ENCODE measurements around the gene TRAPPC5.
A peak's percentile ranks its signal among the peaks of the same experiment; 100 is the strongest.

Gene TRAPPC5

DNA sequence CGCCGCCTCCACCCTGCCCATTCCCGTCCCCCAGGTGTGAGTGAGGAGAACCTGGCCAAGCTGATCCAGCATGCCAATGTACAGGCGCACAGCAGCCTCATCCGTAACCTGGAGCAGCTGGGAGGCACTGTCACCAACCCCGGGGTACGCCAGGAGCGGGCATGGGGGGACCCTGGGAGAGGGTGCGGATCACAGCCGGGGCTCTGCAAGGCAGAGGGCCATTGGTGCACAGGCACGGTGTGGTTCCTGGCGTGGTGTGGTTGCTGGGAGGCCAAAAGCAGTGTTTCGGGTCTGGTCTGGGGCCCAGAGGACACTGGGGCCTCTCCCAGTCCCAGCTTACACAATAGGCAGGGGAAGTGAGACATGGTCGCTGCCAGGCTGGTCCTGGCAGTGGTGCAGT lies 35.5 kb upstream of the TRAPPC5 start:
- no peak for FAIRE-seq
- no peak for DNase-seq (ENCODE audit: extremely low spot score, insufficient read length, low read depth)

DNA sequence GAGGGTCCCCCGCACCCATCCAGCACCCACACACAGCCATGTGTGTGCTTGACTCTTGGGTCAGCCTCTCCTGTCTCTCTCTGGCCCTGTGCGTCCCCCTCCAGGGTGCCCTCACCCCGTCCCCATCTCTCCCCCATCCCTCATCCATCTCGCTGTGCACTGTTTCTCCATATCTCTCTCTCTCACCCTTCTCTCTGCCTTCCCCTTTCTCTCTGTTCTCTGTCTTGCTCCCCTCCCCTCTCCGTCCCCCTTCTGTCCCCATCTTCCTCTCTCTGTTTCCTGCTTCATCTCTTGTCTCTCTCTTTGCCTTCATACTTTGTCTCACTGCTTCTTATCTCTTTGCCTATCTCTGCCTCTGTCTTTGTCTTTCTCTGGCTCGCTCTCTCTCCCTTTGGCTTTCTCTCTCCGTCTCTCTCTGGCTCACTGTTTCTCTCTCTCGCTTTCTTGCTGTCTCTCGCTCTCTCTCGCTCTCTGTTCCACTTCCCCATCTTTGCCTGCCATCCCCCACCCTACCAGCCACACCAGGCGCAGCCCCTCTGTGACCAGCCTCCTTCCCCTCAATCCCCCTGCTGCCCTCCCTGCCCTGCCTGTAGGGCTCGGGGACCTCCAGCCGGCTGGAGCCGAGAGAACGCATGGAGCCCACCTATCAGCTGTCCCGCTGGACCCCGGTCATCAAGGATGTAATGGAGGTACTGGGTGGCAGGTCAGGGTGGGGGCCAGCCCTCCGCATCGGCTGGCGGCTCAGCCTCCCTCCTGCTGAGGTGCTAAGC lies 34.8 kb upstream of the TRAPPC5 start:
- FAIRE-seq (no peak), DNase-seq (ENCODE audit: extremely low spot score, insufficient read length, low read depth) (no peak)

DNA sequence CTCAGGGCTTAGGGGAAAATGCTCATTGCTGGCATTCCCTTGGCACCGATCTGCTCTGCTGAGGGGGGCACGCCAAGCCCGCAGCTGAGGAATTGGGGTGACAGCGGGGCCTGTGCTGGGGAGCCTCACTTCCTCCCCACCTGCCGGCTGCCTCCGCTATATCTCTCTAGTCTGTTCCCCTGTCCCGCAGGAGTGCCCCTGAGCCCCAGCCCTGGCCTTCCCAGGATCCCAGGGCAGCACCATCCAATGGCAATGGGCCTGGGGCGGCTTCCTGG lies 34.3 kb upstream of the TRAPPC5 start:
- DNase-seq (ENCODE audit: extremely low spot score, insufficient read length, low read depth) (no peak), FAIRE-seq (no peak)

DNA sequence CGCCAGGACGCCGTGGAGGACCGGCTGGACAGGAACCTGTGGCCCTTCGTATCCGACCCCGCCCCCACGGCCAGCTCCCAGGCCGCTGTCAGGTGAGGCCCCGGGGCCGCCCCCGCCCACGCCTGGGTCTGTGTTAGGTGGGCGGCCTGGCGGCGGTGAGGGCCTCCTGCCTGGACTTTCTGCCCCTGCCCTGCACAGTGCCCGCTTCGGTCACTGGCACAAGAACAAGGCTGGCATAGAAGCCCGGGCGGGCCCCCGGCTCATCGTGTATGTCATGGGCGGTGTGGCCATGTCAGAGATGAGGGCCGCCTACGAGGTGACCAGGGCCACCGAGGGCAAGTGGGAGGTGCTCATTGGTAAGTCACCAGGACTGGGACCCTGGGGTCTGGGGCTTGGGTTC lies 33.5 kb upstream of the TRAPPC5 start:
- FAIRE-seq (no peak), DNase-seq (ENCODE audit: extremely low spot score, insufficient read length, low read depth) (no peak)

DNA sequence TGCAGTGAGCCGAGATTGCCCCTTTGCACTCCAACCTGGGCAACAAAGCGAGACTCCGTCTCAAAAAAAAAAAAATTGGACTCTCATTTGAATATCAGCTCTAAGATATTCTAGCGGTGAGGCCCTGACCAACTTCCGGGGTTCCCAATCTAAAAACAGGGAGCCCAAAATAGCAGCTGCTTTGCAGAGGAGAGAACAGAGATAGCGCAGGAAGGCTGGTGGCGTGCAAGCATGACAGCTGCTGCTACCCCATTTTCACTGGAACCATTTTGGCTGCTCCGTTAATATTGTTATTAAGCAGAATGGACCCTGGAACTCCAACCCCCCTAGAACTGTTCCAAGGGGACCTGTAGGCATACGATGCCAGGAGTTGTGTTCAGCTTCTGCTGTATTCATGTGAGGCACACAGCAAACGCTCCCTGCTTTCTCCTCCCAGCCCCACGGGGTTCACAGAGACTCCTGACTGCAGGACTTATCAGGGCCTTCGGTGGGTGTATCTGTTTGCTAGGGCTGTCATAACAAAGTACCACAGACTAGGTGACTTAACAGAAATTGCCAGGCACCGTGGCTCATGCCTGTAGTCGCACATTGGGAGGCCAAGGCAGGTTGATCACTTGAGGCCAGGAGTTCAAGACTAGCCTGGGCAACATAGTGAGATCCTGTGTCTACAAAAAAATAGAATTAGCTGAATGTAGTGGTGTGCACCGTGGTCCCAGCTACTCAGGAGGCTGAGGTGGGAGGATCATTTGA lies 32.2 kb upstream of the TRAPPC5 start:
- FAIRE-seq: no peak
- DNase-seq (ENCODE audit: extremely low spot score, insufficient read length, low read depth): no peak

DNA sequence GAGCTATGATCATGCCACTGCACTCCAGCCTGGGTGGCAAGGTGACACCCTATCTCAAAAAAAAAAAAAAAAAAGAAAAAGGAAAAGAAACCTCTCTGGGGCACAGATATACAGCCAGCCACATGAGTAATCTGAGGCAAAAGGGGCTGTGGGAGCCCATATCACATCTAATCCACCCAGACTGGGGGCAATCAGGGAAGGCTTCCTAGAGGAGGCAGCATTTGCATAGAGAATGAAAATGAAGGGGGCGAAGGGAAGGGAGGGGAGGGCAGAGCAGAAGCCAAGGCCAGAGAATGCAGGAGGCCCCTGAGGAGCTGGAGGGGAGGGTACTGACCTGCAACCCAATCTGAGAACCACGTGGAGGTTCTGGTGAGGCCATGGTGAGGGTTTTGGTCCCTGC lies 30.5 kb upstream of the TRAPPC5 start:
- DNase-seq (ENCODE audit: extremely low spot score, insufficient read length, low read depth): no peak
- FAIRE-seq: no peak

DNA sequence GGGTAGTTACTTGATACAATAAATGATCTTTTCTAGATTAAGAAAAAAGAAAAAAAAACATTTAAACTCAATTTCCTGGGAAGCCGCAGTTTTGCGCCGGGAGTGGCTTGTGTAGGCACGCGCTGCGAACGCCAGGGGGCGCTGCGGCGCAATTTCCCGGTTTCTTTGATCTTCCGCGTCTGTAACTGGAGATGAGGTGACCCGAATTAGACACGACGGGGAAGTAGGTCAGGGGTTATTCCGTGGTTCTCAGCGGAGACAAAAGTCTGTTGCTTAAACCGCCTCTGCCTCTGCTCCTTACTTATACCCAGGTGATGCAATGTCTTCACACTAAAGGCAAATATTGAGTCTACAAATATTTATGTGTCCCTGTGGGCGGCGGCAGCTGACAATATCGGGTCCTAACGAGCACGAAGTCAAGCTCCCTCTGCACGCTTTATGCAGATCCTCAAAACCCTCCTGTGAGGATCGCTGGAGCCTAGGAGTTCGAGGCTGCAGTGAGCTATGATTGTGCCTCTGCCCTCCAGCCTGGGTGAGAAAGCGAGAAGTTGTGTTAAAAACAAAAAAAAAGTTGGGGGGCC lies 28.5 kb upstream of the TRAPPC5 start:
- FAIRE-seq (peak; percentile 84), DNase-seq (ENCODE audit: extremely low spot score, insufficient read length, low read depth) (peak; percentile 73)

DNA sequence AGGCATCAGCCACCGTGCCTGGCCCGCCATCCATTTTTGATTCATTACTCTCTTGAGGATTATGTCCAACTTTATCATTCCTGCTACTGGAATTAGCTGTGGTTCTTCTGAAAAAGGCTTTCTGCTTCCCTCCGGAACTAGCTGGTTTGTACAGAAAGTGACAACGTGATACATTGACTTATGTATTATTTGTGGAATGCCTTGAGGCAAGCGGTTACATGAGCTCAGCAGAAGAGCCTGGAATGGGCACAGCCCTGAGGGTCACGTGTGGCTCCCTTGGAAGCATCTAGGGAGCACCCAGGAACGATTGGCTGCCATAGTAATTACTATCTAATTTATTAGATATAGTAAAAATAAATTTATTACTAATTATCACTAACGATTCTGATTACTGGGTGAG lies 26.2 kb upstream of the TRAPPC5 start:
- DNase-seq (ENCODE audit: extremely low spot score, insufficient read length, low read depth) (no peak), FAIRE-seq (no peak)

DNA sequence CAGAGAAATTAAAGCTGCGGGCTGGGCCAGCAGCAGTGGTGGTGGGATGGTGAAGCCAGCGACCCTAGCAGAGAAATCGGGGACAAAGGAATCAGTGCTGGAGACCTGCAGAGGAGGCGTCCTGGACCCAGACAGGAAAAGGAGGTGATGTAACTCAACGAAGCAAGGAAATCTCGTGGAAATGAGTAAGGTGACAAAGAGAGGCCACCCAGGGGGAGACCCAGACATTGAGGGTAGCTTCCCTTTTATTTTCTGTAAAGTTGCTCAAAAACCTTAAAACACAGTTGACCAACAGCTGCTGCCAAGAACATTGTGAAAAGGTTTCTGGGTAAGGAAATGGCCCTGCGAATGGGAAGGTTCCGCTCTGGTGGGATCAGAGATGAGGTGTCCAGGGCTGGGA lies 25.1 kb upstream of the TRAPPC5 start:
- FAIRE-seq (no peak), DNase-seq (ENCODE audit: extremely low spot score, insufficient read length, low read depth) (no peak)

DNA sequence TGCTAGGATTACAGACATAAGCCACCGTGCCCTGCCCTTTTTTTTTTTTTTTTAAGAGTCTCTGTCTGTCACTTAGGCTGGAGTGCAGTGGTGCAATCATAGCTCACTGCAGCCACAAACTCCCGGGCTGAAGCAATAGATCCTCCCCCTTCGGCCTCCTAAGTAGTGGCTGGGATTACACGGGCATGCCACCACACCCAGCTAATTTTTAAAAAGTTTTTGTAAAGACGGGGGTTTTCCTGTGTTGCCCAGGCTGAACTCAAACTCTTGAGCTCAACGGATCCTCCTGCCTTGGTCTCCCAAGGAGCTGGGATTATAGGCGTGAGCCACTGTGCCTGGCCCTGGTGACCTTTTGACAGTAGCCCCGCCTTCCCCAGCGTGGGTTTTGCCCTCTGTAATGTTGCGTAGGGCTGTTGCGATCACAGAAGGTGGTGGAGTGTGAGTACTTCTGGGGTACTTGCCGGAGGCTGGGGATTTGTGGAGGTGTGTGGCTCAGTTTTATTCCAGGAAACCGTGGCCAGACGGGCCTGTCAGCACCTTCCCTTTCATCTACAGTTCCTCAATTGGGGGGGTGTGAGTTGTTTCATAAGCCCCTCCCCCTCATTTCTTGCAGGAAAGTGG lies 23.4 kb upstream of the TRAPPC5 start:
- DNase-seq (ENCODE audit: extremely low spot score, insufficient read length, low read depth) (no peak), FAIRE-seq (no peak)

DNA sequence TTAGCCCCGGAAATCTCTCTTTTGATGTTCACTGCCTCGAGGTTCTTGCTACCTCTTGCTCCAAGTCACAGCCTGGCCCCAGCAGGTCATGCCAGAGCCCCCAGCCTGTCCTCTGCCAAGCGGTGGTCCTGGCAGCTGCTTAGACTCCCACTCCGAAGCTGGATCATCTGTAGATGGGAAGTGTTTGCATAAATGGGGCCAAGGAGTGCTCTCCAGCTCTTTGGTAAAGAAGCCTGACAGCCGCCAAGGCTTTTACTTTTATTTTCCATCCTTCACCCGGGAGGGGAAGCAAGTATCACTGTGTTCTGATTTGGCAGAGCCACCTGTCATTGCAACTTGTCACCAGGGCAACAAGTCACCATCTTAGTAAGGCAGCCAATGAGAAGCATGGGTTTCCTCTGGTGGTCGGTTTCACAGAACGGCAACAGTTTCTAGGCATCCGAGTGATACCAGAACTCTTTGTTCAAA lies 22.4 kb upstream of the TRAPPC5 start:
- FAIRE-seq (peak; percentile 95), DNase-seq (ENCODE audit: extremely low spot score, insufficient read length, low read depth) (peak; percentile 87)

DNA sequence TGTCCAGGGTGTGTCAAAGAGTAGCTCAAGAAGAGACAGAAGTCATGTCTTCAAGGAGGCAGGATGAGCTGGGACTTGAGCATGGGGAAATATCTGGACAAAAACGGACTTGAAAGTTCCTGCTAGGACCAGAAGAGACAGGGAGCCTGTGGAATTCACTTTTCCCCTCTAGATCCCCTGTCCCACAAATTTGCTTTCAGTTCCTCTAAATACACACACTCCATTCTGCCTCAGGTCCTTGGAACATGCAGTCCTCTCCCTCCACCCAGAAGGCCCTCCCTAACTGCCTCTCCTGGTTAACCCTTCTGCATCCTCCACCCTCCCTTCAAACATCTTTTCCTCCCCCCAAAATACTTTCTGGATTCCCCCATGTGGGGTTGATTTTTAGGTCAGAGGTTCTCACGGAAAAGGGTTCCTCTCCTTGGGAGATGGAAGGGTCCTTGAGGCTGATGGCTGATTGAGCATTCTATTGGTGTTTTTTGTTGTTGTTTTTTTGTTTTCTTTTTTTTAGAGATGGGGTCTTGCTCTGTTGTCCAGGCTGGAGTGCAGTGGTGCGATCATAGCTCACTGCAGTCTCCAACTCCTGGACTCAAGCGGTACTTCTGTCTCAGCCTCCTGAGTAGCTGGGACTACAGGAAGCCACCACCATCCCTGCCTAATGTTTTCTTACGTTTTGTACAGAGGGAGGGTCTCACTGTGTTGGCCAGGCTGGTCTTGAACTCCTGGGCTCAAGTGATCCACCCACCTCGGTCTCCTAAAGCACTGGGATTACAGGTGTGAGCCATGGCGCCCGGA lies 18.7 kb upstream of the TRAPPC5 start:
- no peak for FAIRE-seq

DNA sequence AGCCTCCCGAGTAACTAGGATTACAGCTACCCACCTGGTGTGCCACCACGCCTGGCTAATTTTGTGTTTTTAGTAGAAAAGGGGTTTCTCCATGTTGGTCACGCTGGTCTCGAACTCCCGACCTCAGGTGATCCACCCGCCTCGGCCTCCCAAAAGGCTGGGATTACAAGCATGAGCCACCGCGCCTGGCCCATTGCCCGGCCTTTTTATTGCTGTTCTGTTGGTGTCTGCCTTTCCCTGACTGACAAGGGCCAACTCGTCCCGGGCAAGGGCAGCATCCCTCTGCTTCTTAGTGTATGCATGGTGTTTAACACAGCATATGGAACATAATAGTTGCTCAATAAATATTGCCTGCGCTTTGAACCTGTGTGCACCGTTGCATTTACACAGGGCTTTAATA lies 18.0 kb upstream of the TRAPPC5 start:
- no peak for FAIRE-seq
- DNase-seq (ENCODE audit: extremely low spot score, insufficient read length, low read depth): no peak

More for the DNA sequence above, 18.7 kb upstream of the TRAPPC5 start:
- no peak for DNase-seq (ENCODE audit: extremely low spot score, insufficient read length, low read depth)

DNA sequence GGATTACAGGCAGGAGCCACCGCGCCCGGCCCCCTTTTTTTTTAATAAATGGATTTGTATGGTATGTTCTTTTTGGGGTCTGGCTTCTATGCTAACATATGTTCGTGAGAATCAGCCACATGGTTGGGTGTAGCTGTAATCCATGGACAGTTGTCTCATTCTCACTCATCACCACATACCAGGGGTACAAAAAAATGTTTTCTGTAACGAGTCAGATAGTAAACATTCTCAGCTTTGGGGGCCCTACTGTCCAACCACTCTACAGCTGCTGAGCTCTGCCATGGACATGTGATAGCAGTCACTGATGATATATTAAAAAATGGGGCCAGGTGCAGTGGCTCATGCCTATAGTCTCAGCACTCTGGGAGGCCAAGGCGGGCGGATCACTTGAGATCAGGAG lies 16.9 kb upstream of the TRAPPC5 start:
- no peak for DNase-seq (ENCODE audit: extremely low spot score, insufficient read length, low read depth)
- FAIRE-seq: no peak

DNA sequence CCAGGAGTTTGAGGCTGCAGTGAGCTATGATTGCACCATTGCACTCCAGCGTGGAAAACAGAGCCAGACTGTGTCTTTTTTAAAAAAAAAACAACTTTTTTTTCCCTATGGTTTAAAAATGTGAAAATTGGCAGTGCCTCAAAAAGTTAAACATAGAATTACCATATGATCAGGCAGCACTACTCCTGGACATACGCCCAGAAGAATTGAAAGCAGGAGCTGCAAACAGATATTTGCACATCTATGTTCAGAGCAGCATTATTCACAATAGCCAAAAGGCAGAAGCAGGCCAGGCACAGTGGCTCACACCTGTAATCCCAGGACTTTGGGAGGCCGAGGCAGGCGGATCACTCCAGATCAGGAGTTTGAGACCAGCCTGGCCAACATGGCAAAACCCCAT lies 15.6 kb upstream of the TRAPPC5 start:
- DNase-seq (ENCODE audit: extremely low spot score, insufficient read length, low read depth) (no peak), FAIRE-seq (no peak)

DNA sequence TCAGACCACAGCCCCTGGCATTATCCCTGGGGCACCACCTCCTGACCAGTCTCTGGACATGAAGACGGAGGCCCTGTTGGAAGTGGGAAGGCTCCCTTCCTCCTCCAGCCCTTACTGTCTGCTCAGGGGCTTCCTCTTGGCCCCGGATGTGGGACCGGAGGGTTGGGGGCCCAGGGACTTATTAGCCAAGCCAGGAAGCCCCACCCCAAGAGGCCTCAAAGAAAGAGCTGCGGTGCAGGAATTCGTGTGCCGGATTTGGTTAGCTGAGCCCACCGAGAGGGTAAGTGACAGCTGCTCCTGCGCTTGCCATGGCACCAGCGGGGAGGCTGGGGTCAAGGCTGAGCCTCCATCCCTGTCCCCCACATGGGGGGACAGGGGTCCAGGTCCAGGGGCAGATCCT lies 11.8 kb upstream of the TRAPPC5 start, which contains the start of gene RETN:
RETN (plus strand) TSS at position 208 of the 400 bp plus-strand sequence. CDS start 278 bp downstream, outside the sequence.
- FAIRE-seq: no peak
- no peak for DNase-seq (ENCODE audit: extremely low spot score, insufficient read length, low read depth)

DNA sequence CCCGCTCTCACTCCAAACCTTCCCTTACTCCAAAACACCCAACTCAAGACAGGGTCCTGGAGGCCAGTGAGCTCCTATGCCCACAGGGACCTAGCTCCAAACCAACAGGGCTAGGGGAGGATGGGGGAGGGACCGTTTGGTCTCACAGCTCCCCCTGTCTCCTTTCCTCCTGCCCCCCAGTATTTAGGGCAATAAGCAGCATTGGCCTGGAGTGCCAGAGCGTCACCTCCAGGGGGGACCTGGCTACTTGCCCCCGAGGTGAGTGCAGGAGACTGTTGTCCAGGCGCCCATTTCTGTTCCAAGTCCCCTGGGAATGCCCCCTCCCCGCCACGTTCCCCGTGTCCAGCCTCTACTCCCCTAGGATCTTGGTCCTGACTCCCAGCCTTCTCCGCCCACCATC lies 11.0 kb upstream of the TRAPPC5 start:
- no peak for FAIRE-seq
- no peak for DNase-seq (ENCODE audit: extremely low spot score, insufficient read length, low read depth)

DNA sequence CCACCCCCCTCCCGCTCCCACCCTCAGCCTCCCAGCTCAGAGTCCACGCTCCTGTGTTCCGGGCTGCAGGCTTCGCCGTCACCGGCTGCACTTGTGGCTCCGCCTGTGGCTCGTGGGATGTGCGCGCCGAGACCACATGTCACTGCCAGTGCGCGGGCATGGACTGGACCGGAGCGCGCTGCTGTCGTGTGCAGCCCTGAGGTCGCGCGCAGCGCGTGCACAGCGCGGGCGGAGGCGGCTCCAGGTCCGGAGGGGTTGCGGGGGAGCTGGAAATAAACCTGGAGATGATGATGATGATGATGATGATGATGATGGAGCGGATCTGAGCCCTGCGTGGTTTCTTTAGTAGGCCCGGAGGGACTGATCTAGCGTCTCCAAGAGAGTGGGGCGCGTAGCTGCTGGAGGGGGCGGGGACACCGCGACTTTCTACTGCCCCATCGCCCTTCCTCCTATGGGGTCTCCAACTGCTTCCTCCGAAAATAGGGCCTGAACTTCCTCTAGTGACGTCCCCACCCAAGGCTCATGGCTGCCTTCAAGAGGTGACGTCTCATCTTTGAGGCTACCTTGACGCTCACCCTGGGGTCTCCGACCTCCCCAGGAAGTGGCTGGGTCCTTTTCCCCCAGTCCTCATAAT lies 10.4 kb upstream of the TRAPPC5 start:
- DNase-seq (ENCODE audit: extremely low spot score, insufficient read length, low read depth) (no peak), FAIRE-seq (no peak)

DNA sequence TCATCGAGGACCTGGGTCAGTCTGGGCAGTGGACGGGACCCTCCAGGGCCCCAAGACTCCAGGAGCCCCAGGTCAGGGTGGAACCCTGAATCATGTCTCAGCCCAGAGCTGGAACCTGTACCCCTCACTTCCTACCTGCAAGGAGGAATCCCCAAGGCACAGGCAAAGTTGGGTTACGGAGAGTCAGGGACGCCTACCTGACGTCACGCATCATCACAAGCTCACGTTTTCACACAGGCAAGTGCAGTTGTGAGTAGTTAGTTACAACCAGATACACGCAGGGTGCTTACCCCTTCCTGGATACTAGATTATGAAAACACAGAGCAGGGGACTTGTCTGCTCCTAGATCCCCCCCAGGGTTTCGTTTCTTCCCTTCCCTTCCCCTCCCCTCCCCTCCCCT lies 9.8 kb upstream of the TRAPPC5 start:
- FAIRE-seq: no peak

DNA sequence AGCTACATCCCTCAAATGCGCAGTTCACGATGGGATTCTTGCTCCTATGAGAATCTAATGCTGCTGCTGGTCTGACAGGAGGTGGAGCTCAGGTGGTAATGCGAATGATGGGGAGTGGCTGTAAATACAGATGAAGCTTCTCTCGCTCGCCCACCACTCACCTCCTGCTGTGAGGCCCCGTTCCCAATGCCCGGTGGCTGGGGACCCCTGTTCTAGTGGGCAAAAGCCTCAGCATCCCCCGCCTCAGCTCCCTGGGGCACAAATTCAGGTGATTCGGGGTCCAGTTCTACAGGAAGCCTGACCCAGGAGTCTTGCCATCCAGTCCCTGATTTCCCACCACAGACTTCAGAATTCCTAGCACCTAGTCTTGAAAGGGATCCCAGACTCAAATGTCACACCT lies 8.1 kb upstream of the TRAPPC5 start:
- no peak for DNase-seq (ENCODE audit: extremely low spot score, insufficient read length, low read depth)
- FAIRE-seq: no peak

More for the DNA sequence above, 9.8 kb upstream of the TRAPPC5 start:
- DNase-seq (ENCODE audit: extremely low spot score, insufficient read length, low read depth): no peak
